Inferior parietal cortex (tissue), 1 donor: ENCODE results near the gene DEFB121.
"Not testable (repeated sequence)": the region's sequence is repeated elsewhere in the genome, so short reads cannot be mapped to it uniquely, and the experiment has no call there.

Source experiments
- DNase-seq: peaks from one replicate; pipeline ENCODE4 v3.0.0-alpha.2; 2016; ENCODE audit errors: extremely low spot score

Gene DEFB121, protein sequence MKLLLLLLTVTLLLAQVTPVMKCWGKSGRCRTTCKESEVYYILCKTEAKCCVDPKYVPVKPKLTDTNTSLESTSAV

GRCh38 chr20:31406115-31406514 lies at the start of gene DEFB121:
Gene DEFB121 (minus strand): TSS chr20:31406215. CDS start chr20:31406152, 63 bp downstream.
- DNase-seq = no peak

DNA sequence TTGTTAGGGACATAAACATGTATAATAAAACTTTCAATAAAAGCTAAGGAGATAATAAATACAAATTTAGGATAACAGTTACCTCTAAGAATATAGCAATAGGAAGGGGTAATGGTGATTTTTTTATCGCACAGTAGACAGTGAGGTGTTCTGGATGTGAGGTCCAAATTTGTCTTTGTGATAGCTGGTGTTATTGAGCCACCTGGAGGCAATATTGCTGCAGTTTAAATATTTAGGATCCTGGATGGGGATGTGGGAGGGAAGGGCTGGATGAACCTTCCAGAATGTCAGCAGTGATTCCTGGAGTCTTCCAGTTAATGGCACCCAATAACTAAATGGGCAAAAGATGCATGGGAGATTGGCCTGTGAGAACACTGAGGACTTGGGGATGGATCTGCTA lies 48.3 kb upstream of the DEFB121 start:
- DNase-seq = no peak

GRCh38 chr20:31452575-31452974 lies 46.6 kb upstream of the DEFB121 start:
- no peak for DNase-seq

DNA sequence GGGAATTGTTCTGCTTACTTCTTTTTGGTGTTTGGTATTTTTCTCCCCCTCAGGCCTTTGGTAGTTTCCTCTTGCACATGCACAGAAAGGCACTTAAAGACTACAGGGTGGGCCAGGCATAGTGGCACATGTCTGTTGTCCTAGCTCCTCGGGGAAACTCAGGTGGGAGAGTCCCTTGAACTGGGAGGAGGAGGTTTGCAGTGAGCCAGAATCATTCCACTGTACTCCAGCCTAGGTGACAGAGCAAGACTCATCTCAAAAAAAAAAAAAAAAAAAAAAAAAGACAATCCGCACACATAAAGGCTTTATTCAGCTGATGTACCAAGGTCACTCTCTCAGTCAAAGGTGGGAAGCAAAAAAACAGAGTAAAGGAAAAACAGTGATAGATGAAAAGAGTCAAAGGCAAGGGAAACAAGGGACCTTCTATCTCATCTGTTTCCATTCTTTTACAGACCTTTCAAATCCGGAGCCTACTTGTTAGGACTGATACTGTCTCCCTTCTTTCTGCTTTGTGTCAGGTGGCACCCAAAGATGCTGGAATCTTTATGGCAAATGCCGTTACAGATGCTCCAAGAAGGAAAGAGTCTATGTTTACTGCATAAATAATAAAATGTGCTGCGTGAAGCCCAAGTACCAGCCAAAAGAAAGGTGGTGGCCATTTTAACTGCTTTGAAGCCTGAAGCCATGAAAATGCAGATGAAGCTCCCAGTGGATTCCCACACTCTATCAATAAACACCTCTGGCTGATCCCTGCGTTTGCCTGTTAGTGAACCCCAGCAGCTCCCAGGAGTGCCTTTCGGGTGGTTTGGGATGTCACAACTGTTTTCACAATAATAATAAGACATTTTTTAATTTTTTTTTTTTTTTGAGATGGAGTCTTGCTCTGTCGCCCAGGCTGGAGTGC lies 43.7 kb upstream of the DEFB121 start:
- DNase-seq = no peak

- no peak for DNase-seq
Observed at GRCh38 chr20:31446084-31446819, 40.2 kb upstream of the DEFB121 start.

DNA sequence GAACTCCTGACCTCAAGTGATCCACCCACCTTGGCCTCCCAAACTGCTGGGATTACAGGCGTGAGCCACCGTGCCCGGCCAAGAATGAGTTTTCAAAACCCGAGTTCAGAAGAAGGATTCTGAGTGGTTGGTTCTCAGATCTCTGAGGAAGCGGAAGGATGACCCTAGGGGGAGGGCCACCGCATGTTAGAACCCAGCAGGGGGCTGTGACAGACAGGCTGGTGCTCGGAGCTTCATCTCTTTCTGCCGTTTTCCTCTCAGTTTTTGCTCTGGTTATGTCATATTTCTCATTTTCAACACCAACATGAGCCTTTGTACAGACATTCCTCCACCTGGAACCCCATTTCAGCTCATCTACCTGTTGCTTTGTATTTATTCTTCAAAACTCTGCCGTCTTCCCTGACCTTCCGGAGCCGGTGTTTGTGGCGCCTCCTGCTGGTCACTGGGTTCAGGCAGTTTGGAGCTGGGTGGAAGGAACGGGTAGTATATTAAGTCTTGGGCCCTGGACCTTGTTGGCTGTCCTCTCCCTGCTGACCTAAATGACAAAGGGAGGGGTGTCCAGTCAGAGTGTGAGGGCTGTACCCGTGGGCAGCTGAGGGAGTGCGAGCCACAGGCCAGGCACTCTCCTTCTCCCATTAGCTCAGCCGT lies 34.1 kb upstream of the DEFB121 start, which contains the start of gene DEFB123:
DEFB123 (plus strand) TSS at position 621 of the 648 bp plus-strand sequence. CDS start 67 bp downstream, outside the sequence.
- no peak for DNase-seq

DNA sequence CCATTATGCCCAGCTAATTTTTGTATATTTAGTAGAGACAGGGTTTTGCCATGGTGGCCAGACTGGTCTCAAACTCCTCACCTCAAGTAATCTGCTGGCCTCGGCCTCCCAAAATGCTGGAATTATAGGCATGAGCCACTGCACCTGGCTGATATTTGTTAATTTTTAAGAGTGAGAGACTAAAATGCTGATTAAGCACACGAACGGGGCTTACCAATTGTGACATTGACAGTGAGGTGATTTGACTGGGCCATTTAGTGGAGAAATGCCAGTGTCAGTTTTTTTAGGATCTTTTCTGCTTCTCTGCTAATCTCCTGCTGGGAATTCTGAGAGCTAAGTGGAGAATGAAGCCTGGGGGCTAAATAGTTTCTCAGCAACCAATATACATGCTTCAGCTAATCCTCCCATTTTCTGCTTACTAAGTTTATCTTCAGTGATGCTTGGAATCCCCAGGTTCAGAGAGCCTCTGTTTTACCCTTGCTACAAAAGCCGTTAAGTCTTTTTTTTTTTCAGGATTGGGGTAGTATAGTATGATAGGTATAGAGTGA lies 24.6 kb upstream of the DEFB121 start:
- no peak for DNase-seq

DNA sequence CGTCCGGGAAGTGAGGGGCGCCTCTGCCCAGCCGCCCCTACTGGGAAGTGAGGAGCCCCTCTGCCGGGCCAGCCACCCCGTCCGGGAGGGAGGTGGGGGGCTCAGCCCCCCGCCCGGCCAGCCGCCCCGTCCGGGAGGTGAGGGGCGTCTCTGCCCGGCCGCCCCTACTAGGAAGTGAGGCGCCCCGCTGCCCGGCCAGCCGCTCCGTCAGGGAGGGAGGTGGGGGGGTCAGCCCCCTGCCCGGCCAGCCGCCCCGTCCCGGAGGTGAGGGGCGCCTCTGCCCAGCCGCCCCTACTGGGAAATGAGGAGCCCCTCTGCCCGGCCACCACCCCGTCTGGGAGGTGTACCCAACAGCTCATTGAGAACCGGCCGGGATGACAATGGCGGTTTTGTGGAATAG lies 21.6 kb upstream of the DEFB121 start:
- not testable (repeated sequence) for DNase-seq

DNA sequence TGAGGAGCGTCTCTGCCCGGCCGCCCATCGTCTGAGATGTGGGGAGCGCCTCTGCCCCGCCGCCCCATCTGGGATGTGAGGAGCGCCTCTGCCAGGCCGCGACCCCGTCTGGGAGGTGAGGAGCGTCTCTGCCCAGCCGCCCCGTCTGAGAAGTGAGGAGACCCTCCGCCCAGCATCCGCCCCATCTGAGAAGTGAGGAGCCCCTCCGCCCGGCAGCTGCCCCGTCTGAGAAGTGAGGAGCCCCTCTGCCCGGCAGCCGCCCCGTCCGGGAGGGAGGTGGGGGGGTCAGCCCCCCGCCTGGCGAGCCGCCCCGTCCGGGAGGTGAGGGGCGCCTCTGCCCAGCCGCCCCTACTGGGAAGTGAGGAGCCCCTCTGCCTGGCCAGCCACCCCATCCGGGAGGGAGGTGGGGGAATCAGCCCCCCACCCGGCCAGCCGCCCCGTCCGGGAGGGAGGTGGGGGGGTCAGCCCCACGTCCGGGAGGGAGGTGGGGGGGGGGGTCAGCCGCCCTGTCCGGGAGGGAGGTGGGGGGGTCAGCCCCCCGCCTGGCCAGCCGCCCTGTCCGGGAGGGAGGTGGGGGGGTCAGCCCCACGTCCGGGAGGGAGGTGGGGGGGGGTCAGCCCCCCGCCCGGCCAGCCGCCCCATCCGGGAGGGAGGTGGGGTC lies 21.0 kb upstream of the DEFB121 start:
- not testable (repeated sequence) for DNase-seq

DNA sequence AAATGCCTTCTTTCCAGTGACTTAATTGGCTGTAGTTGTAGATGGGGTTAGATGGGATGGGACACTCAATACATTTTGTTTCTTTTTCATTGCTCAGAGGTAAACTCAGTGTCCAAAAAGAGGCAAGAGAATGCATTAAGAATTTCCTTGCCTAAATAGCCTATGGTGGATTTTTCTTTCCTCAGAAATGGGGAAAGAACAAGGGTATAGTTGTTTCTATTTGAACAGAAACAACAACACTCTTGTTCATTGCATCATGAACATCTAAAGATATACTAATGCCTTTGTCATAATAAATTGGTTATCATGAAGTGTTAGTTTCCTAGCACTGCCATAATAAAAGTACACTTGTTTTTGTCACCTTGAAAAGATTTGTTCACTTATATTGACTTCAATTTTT lies 19.8 kb upstream of the DEFB121 start:
- no peak for DNase-seq

DNA sequence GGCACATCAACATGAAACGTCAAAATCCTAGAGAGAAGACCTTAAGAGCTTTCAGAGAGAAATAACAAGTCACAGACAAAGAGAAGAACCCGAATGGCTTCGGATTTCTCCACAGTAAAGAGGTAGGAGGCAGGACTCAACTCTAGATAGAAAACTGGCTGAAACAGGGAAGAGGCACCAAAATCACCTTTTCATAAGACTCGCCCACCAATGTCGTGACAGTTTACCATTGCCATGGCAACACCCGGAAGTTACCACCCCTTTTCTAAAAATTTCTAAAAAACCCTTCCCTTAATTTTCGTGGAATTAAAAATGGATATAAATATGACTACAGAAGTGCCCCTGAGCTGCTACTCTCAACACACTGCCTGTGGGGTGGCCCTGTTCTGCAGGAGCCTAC lies 12.3 kb upstream of the DEFB121 start:
- DNase-seq = no peak

- no peak for DNase-seq
Observed at GRCh38 chr20:31415653-31416052, 9.6 kb upstream of the DEFB121 start.

GRCh38 chr20:31414381-31414780 lies 8.4 kb upstream of the DEFB121 start:
- no peak for DNase-seq

GRCh38 chr20:31410011-31410410 lies 4.0 kb upstream of the DEFB121 start:
- DNase-seq = no peak

GRCh38 chr20:31403886-31404285 lies 2.1 kb downstream of the DEFB121 start:
- DNase-seq = no peak

GRCh38 chr20:31394900-31395299 lies 11.1 kb downstream of the DEFB121 start:
- no peak for DNase-seq

- no peak for DNase-seq
Observed at GRCh38 chr20:31392836-31393235, 13.2 kb downstream of the DEFB121 start.

DNA sequence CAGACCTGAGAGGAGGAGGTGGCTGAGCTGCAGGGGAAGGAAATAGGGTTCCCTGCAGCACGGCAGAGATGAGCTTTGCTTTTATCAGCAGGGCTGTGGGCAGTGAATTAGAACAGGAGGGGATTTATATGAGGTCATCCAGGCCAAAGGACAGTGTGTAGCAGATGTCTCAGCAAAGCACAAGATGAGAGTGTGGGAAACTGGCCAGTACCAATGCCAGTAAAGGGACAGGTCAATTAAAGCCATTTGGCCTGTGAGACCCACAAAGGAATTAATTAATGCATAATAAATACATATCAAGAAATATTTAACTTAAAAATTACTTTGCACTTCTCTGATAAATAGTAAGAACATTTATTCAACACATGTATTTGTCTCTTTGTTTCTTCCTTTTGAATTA lies 15.5 kb downstream of the DEFB121 start, which contains the start of gene DEFB119:
DEFB119 (minus strand) TSS at position 101 of the 400 bp plus-strand sequence. CDS start 107 bp downstream, outside the sequence.
- DNase-seq = no peak

GRCh38 chr20:31374346-31374745 lies 31.7 kb downstream of the DEFB121 start:
- DNase-seq = no peak

- no peak for DNase-seq
Observed at GRCh38 chr20:31368301-31368700, 37.7 kb downstream of the DEFB121 start, which contains the start of gene DEFB118. Gene DEFB118 (plus strand): TSS chr20:31368601. CDS start chr20:31368651, 50 bp downstream.

DNA sequence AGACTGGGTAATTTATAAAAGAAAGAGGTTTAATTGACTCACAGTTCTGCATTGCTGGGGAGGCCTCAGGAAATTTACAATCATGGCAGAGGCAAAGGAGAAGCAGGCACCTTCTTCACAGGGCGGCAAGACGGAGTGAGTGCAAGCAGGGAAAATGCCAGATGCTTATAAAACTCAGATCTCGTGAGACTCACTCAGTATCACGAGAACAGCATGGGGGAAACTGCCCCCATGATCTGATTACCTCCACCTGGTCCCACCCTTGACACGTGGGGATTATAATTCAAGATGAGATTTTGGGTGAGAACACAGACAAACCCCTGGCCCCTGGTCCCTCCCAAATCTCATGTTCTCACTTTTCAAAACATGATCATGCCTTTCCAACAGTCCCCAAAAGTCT lies 41.7 kb downstream of the DEFB121 start:
- not testable (repeated sequence) for DNase-seq
